ENCODE results near the gene SELENOF. TPM values are rescaled to one million over a fixed set of nuclear protein-coding genes. Genes with fewer than 3 reads are reported as not detected.

Gene SELENOF
- total RNA-seq = 305 and 312 TPM in 2 replicates

GRCh38 chr1:86913896-86914600 lies at the start of gene SELENOF:
SELENOF (minus strand) TSS chr1:86914126; CDS start chr1:86914111, 15 bp downstream.

GRCh38 chr1:86914601-86914997 lies 673 bp upstream of the SELENOF start, which contains the start of gene HS2ST1:
HS2ST1 (plus strand) TSS chr1:86914635.

Other genes starting within 250 kb of the SELENOF start
- gene SH3GLB1, start 209.6 kb downstream of the SELENOF start, total RNA-seq = 103 and 107 TPM in 2 replicates
- gene HS2ST1, start 509 bp upstream of the SELENOF start, total RNA-seq = 38.7 and 44.2 TPM in 2 replicates

Measured in thoracic aorta endothelial cell (primary cell).